ENCODE measurements around the gene KY.

The KY gene

DNA sequence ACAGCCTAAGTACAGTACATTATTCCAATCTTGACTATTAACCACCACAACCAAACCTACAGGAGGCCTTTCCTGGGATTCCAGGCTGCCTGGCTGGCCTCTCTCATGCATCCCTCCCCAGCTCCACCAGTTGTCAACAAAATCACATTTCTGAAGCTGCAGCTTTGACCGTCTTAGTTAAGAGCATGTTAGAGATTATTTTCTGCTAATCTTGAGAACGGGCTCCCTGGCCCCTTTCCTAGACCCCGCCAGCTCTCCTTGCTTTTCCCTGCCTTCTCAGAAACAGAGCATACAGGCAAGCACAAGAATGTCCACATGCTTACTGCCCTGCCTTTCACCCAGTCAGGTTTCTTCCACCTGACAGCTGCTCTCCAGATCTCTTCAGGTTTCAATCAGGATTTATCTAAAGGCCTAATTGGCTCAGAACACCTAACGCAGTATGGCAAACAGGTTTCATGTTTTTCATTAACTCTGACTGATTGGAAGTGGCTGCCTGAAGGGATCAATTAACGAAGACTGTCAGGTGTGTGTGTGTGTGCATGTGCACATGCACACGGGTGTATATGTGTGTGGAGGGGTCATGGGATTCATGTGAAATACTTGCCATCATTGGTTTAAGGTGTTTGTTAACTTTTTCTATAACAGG lies 12.3 kb downstream of the KY start:
- no peak for TF ChIP-seq Cebpa-rat (IDR thresholded peaks at IDR 0.05)
- no peaks in the 10 kb centered on the region for H3K27me3 ChIP-seq

DNA sequence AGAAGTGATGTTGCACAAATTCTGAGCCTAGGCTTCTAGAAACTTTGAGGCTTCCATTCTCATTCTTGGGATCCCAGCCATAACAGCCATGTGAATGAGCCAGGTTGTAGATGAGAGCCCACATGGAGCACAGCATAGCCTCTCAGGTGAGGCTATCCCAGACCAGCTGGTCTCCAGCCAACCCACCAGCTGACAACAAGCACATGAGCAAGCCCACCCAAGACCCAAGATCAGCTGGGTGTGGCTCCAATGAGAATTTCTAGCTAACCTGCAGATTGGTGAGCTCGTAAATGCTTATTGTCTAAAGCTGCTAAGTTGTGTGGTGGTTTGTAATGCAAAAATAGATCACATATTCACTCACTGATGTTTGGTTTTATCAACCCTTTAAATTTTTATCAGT lies 14.4 kb downstream of the KY start:
- no peak overlapping the region for H3K27ac ChIP-seq
- no peaks in the 10 kb centered on the region for H3K4me1 ChIP-seq
- no peaks in the 10 kb centered on the region for H4K20me1 ChIP-seq
- no peak overlapping the region for H3K9ac ChIP-seq
- no peaks in the 10 kb centered on the region for H3K36me3 ChIP-seq
- no peaks in the 10 kb centered on the region for H3K27me3 ChIP-seq
- no peak overlapping the region for H3K4me2 ChIP-seq
- TF ChIP-seq Cebpa-rat (IDR thresholded peaks at IDR 0.05) = no peak
- no peaks in the 10 kb centered on the region for H3K9me3 ChIP-seq
- no peak overlapping the region for H3K4me3 ChIP-seq

More for the DNA sequence above, 12.3 kb downstream of the KY start:
- Histone ChIP-seq H4K20me1 (no peaks in the 10 kb centered on the region), H3K4me1 (no peaks in the 10 kb centered on the region), H3K36me3 (no peaks in the 10 kb centered on the region), H3K4me2 (no peak overlapping the region), H3K27ac (no peak overlapping the region), H3K9ac (no peak overlapping the region), H3K9me3 (no peaks in the 10 kb centered on the region), H3K4me3 (no peak overlapping the region)

DNA sequence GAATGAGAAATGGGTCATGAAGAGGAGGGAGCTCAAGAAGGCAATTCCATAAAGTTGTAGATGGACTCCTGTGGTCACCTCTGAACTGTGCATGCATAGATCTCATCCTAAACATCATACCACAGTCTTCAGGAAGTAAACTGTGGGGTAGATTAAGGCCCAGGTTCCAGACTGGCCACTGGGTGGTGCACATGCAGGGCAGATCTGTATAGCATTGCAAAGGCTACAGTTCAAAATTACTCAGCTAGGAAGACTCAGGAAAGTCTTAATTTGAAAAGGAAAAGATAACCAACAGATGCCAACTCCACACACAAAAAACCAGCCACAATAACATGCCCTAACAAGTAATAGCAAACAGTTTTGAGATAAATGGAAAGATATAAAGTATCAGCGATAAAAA lies 20.3 kb downstream of the KY start:
- no peaks in the 10 kb centered on the region for H3K36me3 ChIP-seq
- H4K20me1 ChIP-seq = no peaks in the 10 kb centered on the region
- no peak overlapping the region for H3K9ac ChIP-seq
- H3K4me1 ChIP-seq = no peaks in the 10 kb centered on the region
- peaks cover 26% of the 10 kb centered on the region for H3K9me3 ChIP-seq
- H3K27ac ChIP-seq = no peak overlapping the region
- TF ChIP-seq Cebpa-rat (IDR thresholded peaks at IDR 0.05) = no peak
- no peak overlapping the region for H3K4me3 ChIP-seq
- no peaks in the 10 kb centered on the region for H3K27me3 ChIP-seq
- no peak overlapping the region for H3K4me2 ChIP-seq

DNA sequence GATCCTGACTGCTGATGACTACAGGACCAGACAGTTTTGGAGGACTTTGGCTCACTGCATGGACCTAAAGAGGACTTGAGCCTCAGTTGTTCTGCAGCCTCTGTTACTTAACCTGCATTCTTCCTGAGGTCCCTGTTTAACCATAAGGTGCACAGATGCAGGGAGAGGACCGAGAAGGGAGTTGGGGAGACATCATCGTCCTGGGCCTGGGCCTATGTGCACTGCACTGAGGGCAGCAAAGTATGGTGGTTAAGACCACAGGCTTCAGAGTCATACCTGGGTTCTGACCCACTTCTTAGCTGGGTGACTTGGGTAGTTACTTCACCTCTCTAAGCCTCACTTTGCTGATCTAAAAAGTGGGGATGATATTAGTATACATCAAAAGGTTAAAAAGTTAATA lies 21.9 kb downstream of the KY start:
- no peaks in the 10 kb centered on the region for H3K27me3 ChIP-seq
- no peaks in the 10 kb centered on the region for H3K4me1 ChIP-seq
- no peaks in the 10 kb centered on the region for H4K20me1 ChIP-seq
- no peak overlapping the region for H3K27ac ChIP-seq
- no peak overlapping the region for H3K4me3 ChIP-seq
- H3K36me3 ChIP-seq = no peaks in the 10 kb centered on the region
- TF ChIP-seq Cebpa-rat (IDR thresholded peaks at IDR 0.05) = no peak
- no peak overlapping the region for H3K9ac ChIP-seq
- H3K9me3 ChIP-seq = peaks cover 26% of the 10 kb centered on the region
- no peak overlapping the region for H3K4me2 ChIP-seq

DNA sequence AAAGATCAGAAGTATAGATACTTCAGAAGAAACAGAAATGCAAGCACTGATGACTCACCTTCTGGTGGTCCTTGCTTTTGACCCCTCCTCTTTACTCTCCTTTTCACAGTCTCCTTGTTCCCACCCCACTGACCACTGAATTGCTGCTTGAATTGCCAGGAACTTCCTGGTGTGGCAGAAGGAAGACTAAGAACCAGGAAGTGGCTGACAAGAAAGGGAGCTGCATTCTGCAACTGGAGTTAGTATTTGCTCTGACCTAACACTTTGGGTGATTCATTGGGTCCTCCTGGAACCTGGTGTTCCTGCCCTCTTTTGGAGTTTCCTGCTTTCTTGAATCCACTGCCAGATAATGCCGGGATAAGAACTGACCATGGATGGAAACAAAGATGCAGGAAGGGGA lies 23.0 kb downstream of the KY start:
- Histone ChIP-seq H3K4me3 (no peak overlapping the region), H3K36me3 (no peaks in the 10 kb centered on the region), H3K9me3 (peaks cover 26% of the 10 kb centered on the region), H3K9ac (no peak overlapping the region), H3K27ac (no peak overlapping the region), H3K4me1 (no peaks in the 10 kb centered on the region), H4K20me1 (no peaks in the 10 kb centered on the region), H3K27me3 (no peaks in the 10 kb centered on the region), H3K4me2 (no peak overlapping the region)
- no peak for TF ChIP-seq Cebpa-rat (IDR thresholded peaks at IDR 0.05)

DNA sequence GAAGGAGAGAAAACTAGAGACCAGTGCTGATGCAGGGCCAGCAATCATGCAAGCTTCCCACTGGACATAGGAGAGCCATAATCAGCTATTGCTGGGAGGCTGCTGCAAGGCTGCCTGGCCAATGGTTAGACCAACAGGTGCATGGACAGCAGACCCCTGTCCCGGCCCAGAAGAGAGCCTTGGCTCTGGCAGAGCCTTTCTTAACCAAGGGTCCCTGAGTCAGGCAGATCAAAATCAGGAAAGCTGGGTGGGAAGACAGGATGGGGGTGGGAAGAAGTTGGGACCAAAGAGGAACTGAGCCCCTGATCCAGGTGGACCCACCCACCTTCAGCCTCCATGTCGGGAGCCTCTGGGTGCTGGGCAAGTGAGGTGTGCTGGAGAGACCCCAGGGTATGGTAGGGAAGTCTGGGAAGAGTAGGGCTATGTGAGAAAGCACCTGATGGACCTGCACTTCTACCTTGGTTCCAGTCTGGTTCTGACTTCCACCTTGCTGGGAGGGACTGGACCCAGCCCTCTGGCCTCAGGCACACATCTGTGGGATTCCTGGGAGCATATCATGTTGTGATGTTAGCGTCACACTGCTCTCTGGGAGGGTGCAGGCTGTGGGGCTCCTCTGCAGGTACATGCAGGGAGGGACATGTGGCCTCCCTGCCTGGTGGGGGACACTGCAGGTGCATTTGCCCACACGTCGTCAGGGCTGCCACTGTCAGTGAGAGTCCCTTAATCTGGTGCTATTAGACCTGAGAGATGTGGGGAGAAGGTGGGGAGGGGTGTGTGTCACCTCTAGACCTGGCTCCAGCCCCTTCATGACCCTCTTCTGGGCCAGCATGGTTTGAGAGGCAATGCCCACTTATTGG lies 24.7 kb downstream of the KY start:
- no peak overlapping the region for H3K4me2 ChIP-seq
- H3K9ac ChIP-seq = no peak overlapping the region
- H3K4me3 ChIP-seq = no peak overlapping the region
- H3K4me1 ChIP-seq = no peaks in the 10 kb centered on the region
- no peaks in the 10 kb centered on the region for H3K36me3 ChIP-seq
- TF ChIP-seq Cebpa-rat (IDR thresholded peaks at IDR 0.05) = no peak
- no peaks in the 10 kb centered on the region for H3K27me3 ChIP-seq
- no peak overlapping the region for H3K27ac ChIP-seq
- H3K9me3 ChIP-seq = peaks cover 24% of the 10 kb centered on the region
- no peaks in the 10 kb centered on the region for H4K20me1 ChIP-seq

DNA sequence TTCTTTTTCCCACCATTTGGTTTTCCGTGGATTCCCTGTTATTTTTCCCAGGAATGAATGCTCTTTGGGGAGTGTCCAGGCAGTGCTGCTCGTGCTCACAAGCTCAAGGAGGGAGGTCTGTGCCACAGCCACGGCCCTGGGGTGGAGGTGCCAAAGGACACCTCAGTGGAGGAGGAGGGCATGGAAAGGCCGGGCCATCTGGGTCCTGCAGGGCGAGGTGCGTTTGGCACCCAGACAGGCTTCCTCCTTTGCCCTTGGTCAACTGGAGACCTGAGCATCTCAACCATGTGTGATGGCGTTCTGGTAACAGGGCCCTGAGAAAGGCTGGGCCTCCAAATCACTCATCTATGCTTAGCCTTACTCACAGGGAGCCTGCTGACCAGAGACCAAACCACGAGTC lies 25.4 kb downstream of the KY start:
- no peaks in the 10 kb centered on the region for H3K4me1 ChIP-seq
- H3K36me3 ChIP-seq = no peaks in the 10 kb centered on the region
- peaks cover 17% of the 10 kb centered on the region for H3K9me3 ChIP-seq
- H3K27me3 ChIP-seq = no peaks in the 10 kb centered on the region
- H3K4me3 ChIP-seq = no peak overlapping the region
- H3K9ac ChIP-seq = no peak overlapping the region
- no peaks in the 10 kb centered on the region for H4K20me1 ChIP-seq
- H3K27ac ChIP-seq = no peak overlapping the region
- no peak for TF ChIP-seq Cebpa-rat (IDR thresholded peaks at IDR 0.05)
- no peak overlapping the region for H3K4me2 ChIP-seq

DNA sequence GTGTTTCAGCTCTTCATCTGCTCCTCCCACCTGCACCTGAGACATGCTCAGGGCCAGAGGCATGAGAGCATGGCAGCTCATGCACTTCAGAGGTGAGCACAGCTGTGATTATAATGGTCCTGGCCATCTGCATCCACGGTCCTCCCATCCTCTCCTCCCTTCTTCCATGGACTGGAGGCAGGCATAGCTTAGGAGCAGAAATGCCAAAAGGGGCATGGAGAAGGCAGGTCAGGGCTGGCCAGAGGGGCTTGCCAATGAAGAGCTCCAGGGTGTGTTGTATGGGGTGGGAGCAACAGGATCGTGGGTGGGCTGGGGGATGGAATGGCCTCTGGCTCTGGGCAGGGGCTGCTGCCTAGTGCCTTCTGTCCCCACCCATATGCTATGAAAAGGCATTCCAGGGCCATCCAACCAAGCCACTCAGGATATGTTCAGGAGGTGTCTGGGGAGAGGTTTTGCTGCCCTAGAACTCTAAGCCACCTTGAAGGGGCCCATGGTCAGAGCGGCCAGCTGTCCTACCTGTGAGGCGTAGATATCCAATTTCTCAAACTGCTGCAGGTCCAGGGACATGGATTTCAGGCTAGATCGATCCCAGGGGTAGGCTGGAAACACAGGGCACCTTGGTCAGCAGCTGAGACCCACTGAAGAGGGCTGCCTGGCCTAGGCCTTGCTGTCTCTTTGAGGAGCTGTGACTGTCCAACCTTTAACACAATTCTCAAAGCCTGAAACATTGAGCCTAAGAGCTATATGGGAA lies 26.1 kb downstream of the KY start:
- Histone ChIP-seq H3K27me3 (no peaks in the 10 kb centered on the region), H3K9ac (no peak overlapping the region), H3K9me3 (peaks cover 10% of the 10 kb centered on the region), H4K20me1 (no peaks in the 10 kb centered on the region), H3K4me1 (no peaks in the 10 kb centered on the region), H3K36me3 (no peaks in the 10 kb centered on the region), H3K27ac (no peak overlapping the region), H3K4me2 (no peak overlapping the region), H3K4me3 (no peak overlapping the region)
- TF ChIP-seq Cebpa-rat (IDR thresholded peaks at IDR 0.05) = no peak

DNA sequence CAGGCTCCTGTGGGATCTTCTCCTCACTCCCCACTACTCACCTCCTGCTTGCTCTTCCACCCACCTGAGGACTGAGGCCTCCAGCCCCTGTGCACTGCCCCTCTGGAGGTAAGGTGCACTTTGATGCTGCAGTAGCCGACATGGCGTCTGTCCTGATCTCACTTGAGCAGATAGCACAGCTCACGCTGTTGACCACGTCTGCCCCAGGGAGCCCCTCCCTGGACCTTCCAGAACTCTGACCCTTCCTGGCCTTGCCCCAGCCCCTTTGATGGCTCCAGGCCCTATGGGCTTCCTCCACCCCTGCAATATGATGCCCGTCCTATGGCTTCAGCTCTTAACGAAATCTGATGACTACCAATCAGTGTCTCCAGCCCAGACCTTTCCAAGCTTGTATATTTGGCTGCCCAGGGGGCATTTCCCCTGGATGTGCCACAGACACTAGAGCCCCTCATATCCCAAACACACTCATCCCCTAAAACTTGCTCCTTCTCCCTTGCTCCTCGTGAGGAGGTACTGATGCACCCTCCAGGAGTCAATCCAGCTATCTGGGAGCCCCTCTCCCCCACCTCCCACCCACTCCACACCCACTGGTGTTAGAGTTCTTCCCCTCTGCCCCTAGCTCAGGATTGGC lies 27.1 kb downstream of the KY start:
- Histone ChIP-seq H3K9ac (no peak overlapping the region), H4K20me1 (no peaks in the 10 kb centered on the region), H3K9me3 (peaks cover 1% of the 10 kb centered on the region; the same call in 1 of the 2 replicates), H3K27me3 (no peaks in the 10 kb centered on the region), H3K27ac (no peak overlapping the region), H3K4me3 (no peak overlapping the region), H3K4me1 (no peaks in the 10 kb centered on the region), H3K36me3 (no peaks in the 10 kb centered on the region), H3K4me2 (no peak overlapping the region)
- no peak for TF ChIP-seq Cebpa-rat (IDR thresholded peaks at IDR 0.05)

Data from BLaER1 (cell line).